SK-N-SH treated with all-trans-retinoic acid at 6 μM for 48 hours (cell line): Measurements from ENCODE around the gene PAFAH1B2.

Experiments used
- ATAC-seq: fragments of 200-7000 bp; cut with Tn5 transposase; 3 replicates; pipeline ENCODE4 v1.9.1; 2020; ENCODE audit warnings: mild to moderate bottlenecking, moderate library complexity
- BACH2 ChIP-seq: fragments of 250-450 bp; sonication (Bioruptor Pico); IDR thresholded peaks from 2 replicates; pipeline ENCODE4 v1.9.0; 2021; ENCODE audit warnings: mild to moderate bottlenecking, borderline replicate concordance
- CREB5 ChIP-seq: fragments of 250-450 bp; sonication (Bioruptor Pico); IDR thresholded peaks from 2 replicates; pipeline ENCODE4 v1.5.1; 2020; ENCODE audit warnings: low read depth, mild to moderate bottlenecking, moderate library complexity
- CSDC2 ChIP-seq: fragments of 250-450 bp; sonication (Bioruptor Pico); IDR thresholded peaks from 2 replicates; pipeline ENCODE4 v1.5.0; 2020; ENCODE audit warnings: mild to moderate bottlenecking, moderate library complexity
- CSRNP3 ChIP-seq: fragments of 250-450 bp; sonication (Bioruptor Pico); IDR thresholded peaks from 2 replicates; pipeline ENCODE4 v1.5.1; 2021; ENCODE audit warnings: mild to moderate bottlenecking, moderate library complexity
- ESRRG ChIP-seq: fragments of 250-450 bp; sonication (Bioruptor Pico); IDR thresholded peaks from 2 replicates; pipeline ENCODE4 v1.6.1; 2021; ENCODE audit warnings: mild to moderate bottlenecking
- GLIS3 ChIP-seq: fragments of 250-450 bp; sonication (Bioruptor Pico); IDR thresholded peaks from 2 replicates; pipeline ENCODE4 v1.5.0; 2020; ENCODE audit warnings: mild to moderate bottlenecking, moderate library complexity
- ISL1 ChIP-seq: fragments of 250-450 bp; sonication (Bioruptor Pico); IDR thresholded peaks from 2 replicates; pipeline ENCODE4 v2.1.2; 2022; ENCODE audit warnings: mild to moderate bottlenecking, moderate library complexity
- POU6F1 ChIP-seq: fragments of 250-450 bp; sonication (Bioruptor Pico); IDR thresholded peaks from 2 replicates; pipeline ENCODE4 v1.8.0; 2021; ENCODE audit warnings: low read depth, mild to moderate bottlenecking, moderate library complexity, borderline replicate concordance
- PPARA ChIP-seq: fragments of 250-450 bp; sonication (Bioruptor Pico); IDR thresholded peaks from 2 replicates; pipeline ENCODE4 v1.5.0; 2020; ENCODE audit warnings: mild to moderate bottlenecking, borderline replicate concordance
- RARB ChIP-seq: fragments of 250-450 bp; sonication (Bioruptor Pico); IDR thresholded peaks from 2 replicates; pipeline ENCODE4 v1.8.0; 2021; ENCODE audit warnings: mild to moderate bottlenecking, moderate library complexity
- SNAI2 ChIP-seq: fragments of 250-450 bp; sonication (Bioruptor Pico); IDR thresholded peaks from 2 replicates; pipeline ENCODE4 v1.5.0; 2020; ENCODE audit warnings: mild to moderate bottlenecking, moderate library complexity
- TCF4 ChIP-seq: fragments of 250-450 bp; sonication (Bioruptor Pico); IDR thresholded peaks from 2 replicates; pipeline ENCODE4 v1.8.0; 2021; ENCODE audit warnings: mild to moderate bottlenecking, moderate library complexity, borderline replicate concordance
- ZC3H10 ChIP-seq: fragments of 250-450 bp; sonication (Bioruptor Pico); IDR thresholded peaks from 2 replicates; pipeline ENCODE4 v1.5.1; 2021; ENCODE audit warnings: mild to moderate bottlenecking, moderate library complexity
- ZFP3 ChIP-seq: fragments of 250-450 bp; sonication (Bioruptor Pico); IDR thresholded peaks from 2 replicates; pipeline ENCODE4 v1.5.0; 2020; ENCODE audit warnings: mild to moderate bottlenecking, moderate library complexity
- ZFP30 ChIP-seq: fragments of 450-650 bp; formaldehyde crosslinking; IDR thresholded peaks from 2 replicates; pipeline ENCODE4 v1.5.0; 2022; ENCODE audit warnings: mild to moderate bottlenecking, moderate library complexity
- ZNF565 ChIP-seq: fragments of 450-650 bp; formaldehyde crosslinking; conservative IDR thresholded peaks from 2 replicates; pipeline ENCODE4 v1.5.0; 2020; ENCODE audit warnings: low read depth, mild to moderate bottlenecking, moderate library complexity
- ZNF70 ChIP-seq: fragments of 450-650 bp; formaldehyde crosslinking; IDR thresholded peaks from 2 replicates; pipeline ENCODE4 v1.5.0; 2020; ENCODE audit warnings: mild to moderate bottlenecking, moderate library complexity
- ZNF8 ChIP-seq: fragments of 450-650 bp; formaldehyde crosslinking; IDR thresholded peaks from 2 replicates; pipeline ENCODE4 v1.5.0; 2020; ENCODE audit warnings: mild to moderate bottlenecking, moderate library complexity
- TF ChIP-seq, protein P1 (sequence below): fragments of 250-450 bp; sonication (Bioruptor Pico); IDR thresholded peaks from 2 replicates; pipeline ENCODE4 v1.5.0; 2020; ENCODE audit warnings: mild to moderate bottlenecking, moderate library complexity

Gene PAFAH1B2

GRCh38 chr11:117199916-117200812 is 56.1 kb downstream of the PAFAH1B2 start:
- no peak; the same call in 2 of the 3 replicates for ATAC-seq
- no peak for TF ChIP-seq TCF4

DNA sequence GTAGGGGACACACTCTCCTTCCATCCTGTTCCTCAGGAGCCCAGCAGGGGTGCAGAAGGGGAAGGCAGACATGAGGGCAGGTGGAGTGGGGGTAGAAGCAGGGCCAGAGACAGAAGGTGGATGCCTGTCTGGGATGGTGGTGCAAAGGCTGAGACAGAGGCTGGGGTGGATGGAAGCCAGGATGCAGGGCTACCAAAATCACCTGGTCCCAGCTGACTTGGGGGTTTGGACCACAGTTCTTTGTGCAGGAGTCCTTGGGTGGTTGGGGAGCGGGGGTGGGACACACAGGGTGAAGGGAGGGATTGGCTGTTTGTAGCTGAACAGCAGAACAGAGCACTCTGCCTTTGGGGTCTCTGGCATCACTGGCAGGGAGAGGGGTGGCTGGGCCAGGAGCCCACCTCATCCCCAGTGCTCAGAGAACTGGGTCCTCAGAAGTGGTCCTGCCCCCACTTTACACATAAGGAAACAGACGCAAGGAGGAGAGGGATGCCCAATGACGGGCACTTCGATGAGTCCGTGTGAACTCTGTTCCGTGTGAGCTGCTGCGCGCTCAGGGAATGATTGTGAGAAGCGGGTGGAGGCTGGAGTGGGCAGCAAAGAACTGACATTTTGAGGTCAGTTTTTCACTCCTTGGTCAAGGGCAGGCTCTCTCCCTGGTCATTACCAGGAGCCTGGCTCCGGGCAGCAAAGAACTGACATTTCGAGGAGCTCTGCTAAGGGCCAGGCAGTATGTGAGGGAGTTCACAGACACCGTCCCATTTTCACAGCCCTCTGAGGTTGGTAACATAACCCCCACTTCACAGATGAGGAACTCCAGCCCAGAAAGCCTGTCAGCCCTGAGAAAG is 56.9 kb downstream of the PAFAH1B2 start:
- no peak for ATAC-seq
- TF ChIP-seq GLIS3 (CRISPR knock-in tag), result no peak

- TF ChIP-seq CREB5 (CRISPR knock-in tag), result no peak
- TF ChIP-seq ZFP30 (CRISPR knock-in tag), result no peak
- no peak for ATAC-seq
Measured at GRCh38 chr11:117201658-117202305, 57.7 kb downstream of the PAFAH1B2 start.

GRCh38 chr11:117202386-117203068 is 58.4 kb downstream of the PAFAH1B2 start:
- no peak for ATAC-seq
- TF ChIP-seq ZNF8 (CRISPR knock-in tag) (no peak), ZFP3 (CRISPR knock-in tag) (no peak), ESRRG (CRISPR knock-in tag) (no peak), CSRNP3 (CRISPR knock-in tag) (no peak), BACH2 (CRISPR knock-in tag) (no peak), ISL1 (no peak), ZFP30 (CRISPR knock-in tag) (no peak)

- ATAC-seq, result no peak
- TF ChIP-seq BACH2 (CRISPR knock-in tag) (no peak), ESRRG (CRISPR knock-in tag) (no peak), CSDC2 (no peak), SNAI2 (CRISPR knock-in tag) (no peak), PPARA (CRISPR knock-in tag) (no peak), ZC3H10 (CRISPR knock-in tag) (no peak), ZNF565 (CRISPR knock-in tag) (no peak), ZNF70 (CRISPR knock-in tag) (no peak), ZFP30 (CRISPR knock-in tag) (no peak), CSRNP3 (CRISPR knock-in tag) (no peak), ISL1 (no peak), TCF4 (no peak), POU6F1 (CRISPR knock-in tag) (no peak), RARB (CRISPR knock-in tag) (no peak), CREB5 (CRISPR knock-in tag) (no peak), ZNF8 (CRISPR knock-in tag) (no peak)
- TF ChIP-seq, protein P1, sequence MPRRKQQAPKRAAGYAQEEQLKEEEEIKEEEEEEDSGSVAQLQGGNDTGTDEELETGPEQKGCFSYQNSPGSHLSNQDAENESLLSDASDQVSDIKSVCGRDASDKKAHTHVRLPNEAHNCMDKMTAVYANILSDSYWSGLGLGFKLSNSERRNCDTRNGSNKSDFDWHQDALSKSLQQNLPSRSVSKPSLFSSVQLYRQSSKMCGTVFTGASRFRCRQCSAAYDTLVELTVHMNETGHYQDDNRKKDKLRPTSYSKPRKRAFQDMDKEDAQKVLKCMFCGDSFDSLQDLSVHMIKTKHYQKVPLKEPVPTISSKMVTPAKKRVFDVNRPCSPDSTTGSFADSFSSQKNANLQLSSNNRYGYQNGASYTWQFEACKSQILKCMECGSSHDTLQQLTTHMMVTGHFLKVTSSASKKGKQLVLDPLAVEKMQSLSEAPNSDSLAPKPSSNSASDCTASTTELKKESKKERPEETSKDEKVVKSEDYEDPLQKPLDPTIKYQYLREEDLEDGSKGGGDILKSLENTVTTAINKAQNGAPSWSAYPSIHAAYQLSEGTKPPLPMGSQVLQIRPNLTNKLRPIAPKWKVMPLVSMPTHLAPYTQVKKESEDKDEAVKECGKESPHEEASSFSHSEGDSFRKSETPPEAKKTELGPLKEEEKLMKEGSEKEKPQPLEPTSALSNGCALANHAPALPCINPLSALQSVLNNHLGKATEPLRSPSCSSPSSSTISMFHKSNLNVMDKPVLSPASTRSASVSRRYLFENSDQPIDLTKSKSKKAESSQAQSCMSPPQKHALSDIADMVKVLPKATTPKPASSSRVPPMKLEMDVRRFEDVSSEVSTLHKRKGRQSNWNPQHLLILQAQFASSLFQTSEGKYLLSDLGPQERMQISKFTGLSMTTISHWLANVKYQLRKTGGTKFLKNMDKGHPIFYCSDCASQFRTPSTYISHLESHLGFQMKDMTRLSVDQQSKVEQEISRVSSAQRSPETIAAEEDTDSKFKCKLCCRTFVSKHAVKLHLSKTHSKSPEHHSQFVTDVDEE (CRISPR knock-in tag), result no peak
Measured at GRCh38 chr11:117203069-117203407, 59.0 kb downstream of the PAFAH1B2 start.
